ENCODE measurements around the gene MYPN.

Gene MYPN

DNA sequence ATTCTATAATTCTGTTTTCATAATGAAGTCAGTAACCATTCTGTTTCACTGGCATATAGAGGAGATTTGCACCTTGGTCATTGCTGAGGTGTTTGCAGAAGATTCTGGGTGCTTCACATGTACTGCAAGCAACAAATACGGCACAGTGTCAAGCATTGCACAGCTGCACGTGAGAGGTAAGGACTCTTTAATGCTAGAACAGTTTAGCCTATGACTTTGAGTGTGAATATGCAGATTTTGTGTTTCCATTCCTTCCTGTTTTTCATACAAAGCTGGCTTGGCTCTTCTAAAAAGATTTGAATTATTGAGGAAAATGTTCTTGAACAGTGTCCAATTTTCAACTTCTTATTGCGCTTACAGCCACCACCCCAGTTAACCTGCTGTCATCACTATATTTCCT is 56.4 kb downstream of the MYPN start:
- TF ChIP-seq, protein P1, sequence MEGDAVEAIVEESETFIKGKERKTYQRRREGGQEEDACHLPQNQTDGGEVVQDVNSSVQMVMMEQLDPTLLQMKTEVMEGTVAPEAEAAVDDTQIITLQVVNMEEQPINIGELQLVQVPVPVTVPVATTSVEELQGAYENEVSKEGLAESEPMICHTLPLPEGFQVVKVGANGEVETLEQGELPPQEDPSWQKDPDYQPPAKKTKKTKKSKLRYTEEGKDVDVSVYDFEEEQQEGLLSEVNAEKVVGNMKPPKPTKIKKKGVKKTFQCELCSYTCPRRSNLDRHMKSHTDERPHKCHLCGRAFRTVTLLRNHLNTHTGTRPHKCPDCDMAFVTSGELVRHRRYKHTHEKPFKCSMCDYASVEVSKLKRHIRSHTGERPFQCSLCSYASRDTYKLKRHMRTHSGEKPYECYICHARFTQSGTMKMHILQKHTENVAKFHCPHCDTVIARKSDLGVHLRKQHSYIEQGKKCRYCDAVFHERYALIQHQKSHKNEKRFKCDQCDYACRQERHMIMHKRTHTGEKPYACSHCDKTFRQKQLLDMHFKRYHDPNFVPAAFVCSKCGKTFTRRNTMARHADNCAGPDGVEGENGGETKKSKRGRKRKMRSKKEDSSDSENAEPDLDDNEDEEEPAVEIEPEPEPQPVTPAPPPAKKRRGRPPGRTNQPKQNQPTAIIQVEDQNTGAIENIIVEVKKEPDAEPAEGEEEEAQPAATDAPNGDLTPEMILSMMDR (IDR thresholded peaks at IDR 0.05): no peak

GRCh38 chr10:68166871-68167585 is 57.7 kb downstream of the MYPN start:
- TF ChIP-seq, protein P1 (IDR thresholded peaks at IDR 0.05): no peak

DNA sequence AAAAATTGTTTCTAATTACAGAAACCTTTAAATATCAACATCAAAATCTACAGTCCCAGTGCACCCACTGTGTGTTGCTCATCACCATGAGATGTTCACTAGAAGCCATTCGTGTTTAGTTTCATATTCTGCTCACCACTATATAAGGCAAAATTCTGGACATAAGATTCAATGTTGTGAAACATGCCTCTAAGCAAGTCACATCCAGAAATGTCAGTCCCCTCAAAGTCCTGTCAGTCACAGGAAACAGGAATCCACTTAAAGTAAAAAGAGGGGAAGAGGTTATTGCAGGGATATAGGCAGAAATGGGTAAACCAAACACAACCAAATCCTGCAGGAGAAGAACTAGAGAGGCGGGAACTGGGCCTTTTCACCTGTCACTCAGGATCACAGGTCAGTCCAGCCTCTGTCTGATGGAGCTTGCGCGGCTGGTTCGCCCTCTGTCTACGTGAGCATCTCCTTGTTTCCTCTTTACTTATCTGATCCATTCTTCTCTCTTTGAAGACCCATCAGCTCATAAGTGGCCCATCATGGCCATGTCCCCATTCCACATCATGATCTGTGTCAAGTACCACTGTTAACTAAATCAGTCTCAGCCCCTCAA is 58.4 kb downstream of the MYPN start:
- TF ChIP-seq, protein P1 (IDR thresholded peaks at IDR 0.05): no peak

DNA sequence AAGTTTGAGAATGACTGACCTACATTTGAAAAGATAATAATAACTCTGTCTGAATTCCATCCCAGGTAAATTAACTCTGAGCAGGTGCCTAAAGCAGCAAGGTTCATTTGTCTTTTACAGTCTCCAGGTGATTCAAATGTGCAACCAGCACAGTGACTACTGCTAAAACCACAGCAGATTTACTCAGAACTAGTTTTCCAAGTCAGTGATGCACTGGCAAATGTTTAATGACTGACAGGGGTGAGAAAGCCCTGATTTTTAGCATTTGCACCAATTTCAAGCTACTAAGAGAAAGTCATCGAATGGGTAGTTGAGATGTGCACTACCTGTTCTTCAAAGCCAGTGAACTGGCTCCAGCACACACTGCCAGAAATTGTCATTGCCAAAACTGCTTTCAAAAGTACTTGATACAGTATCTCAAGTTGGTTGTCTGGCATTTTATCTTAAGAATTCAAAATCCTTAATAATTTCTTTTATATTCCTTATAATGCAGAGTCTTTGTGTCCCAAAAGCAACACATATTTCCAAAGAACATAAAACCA is 62.3 kb downstream of the MYPN start:
- TF ChIP-seq, protein P1 (IDR thresholded peaks at IDR 0.05): no peak

- TF ChIP-seq, protein P1 (IDR thresholded peaks at IDR 0.05): no peak
Observed at GRCh38 chr10:68172324-68172723, 63.0 kb downstream of the MYPN start.

GRCh38 chr10:68175949-68176348 is 66.7 kb downstream of the MYPN start:
- TF ChIP-seq, protein P1 (IDR thresholded peaks at IDR 0.05): no peak

GRCh38 chr10:68176797-68177196 is 67.5 kb downstream of the MYPN start:
- TF ChIP-seq, protein P1 (IDR thresholded peaks at IDR 0.05): no peak
